GM23338 (cell line): ENCODE results near the gene ISLR2. TPM values are rescaled to one million over a fixed set of nuclear protein-coding genes. Genes with fewer than 3 reads are reported as not detected.

Experiments
- ATAC-seq: fragments of 200-7000 bp; cut with Tn5 transposase; 3 replicates; pipeline ENCODE4 v1.9.1; 2020
- DNase-seq: peaks from one replicate; pipeline ENCODE4 v3.0.0-alpha.2; 2015; ENCODE audit warnings: low spot score
- H2AFZ ChIP-seq: fragments of 200-600 bp; sonication (generic); 2 replicates; pipeline ENCODE4 v1.8.0; 2016; ENCODE audit warnings: antibody characterized with exemption, mild to moderate bottlenecking, moderate library complexity
- H3F3A ChIP-seq: fragments of 200-600 bp; sonication (generic); replicated peaks from 2 replicates; pipeline ENCODE4 v1.8.0; 2017; ENCODE audit warnings: antibody characterized with exemption, mixed run types, low read depth
- H3K27ac ChIP-seq: fragments of 200-600 bp; sonication (generic); 2 replicates; pipeline ENCODE4 v1.6.1; 2016; ENCODE audit warnings: low read depth
- H3K27me3 ChIP-seq: fragments of 200-600 bp; sonication (generic); 2 replicates; pipeline ENCODE4 v1.8.0; 2016; ENCODE audit warnings: mild to moderate bottlenecking, mixed run types, moderate library complexity; ENCODE audit not compliant: insufficient read depth
- H3K36me3 ChIP-seq: fragments of 200-600 bp; sonication (generic); 2 replicates; pipeline ENCODE4 v1.8.0; 2016; ENCODE audit warnings: mild to moderate bottlenecking; ENCODE audit not compliant: insufficient read depth
- H3K4me1 ChIP-seq: fragments of 200-600 bp; sonication (generic); 2 replicates; pipeline ENCODE4 v1.8.0; 2016; ENCODE audit warnings: mild to moderate bottlenecking, moderate library complexity; ENCODE audit not compliant: insufficient read depth
- H3K4me2 ChIP-seq: fragments of 200-600 bp; sonication (generic); 2 replicates; pipeline ENCODE4 v1.7.1; 2017; ENCODE audit warnings: mixed run types
- H3K4me3 ChIP-seq: fragments of 200-600 bp; sonication (generic); 2 replicates; pipeline ENCODE4 v1.6.1; 2016; ENCODE audit warnings: mixed run types
- H3K79me2 ChIP-seq: fragments of 200-600 bp; sonication (generic); replicated peaks from 2 replicates; pipeline ENCODE4 v1.8.0; 2017; ENCODE audit warnings: mild to moderate bottlenecking; ENCODE audit not compliant: insufficient read depth
- H3K9me2 ChIP-seq: fragments of 200-600 bp; sonication (generic); 2 replicates; pipeline ENCODE4 v1.8.0; 2017; ENCODE audit not compliant: insufficient read depth
- H4K20me1 ChIP-seq: fragments of 200-600 bp; sonication (generic); replicated peaks from 2 replicates; pipeline ENCODE4 v1.8.0; 2017; ENCODE audit warnings: mild to moderate bottlenecking; ENCODE audit not compliant: insufficient read depth
- H3K27ac Mint-ChIP-seq: 2 replicates; pipeline ENCODE4 v1.8.0; 2020; ENCODE audit warnings: inconsistent platforms, mild to moderate bottlenecking, moderate library complexity, mixed read lengths
- H3K27me3 Mint-ChIP-seq: 3 replicates; pipeline ENCODE4 v1.8.0; 2022; ENCODE audit warnings: low read depth, mild to moderate bottlenecking, moderate library complexity, mixed read lengths, inconsistent platforms; ENCODE audit not compliant: insufficient read depth, poor library complexity
- H3K36me3 Mint-ChIP-seq: 3 replicates; pipeline ENCODE4 v1.8.0; 2021; ENCODE audit warnings: low read depth, mild to moderate bottlenecking, inconsistent platforms, moderate library complexity, mixed read lengths
- H3K4me1 Mint-ChIP-seq: 3 replicates; pipeline ENCODE4 v1.8.0; 2020; ENCODE audit warnings: mild to moderate bottlenecking, inconsistent platforms, mixed read lengths
- H3K4me3 Mint-ChIP-seq: 3 replicates; pipeline ENCODE4 v1.8.0; 2021; ENCODE audit warnings: moderate library complexity, mild to moderate bottlenecking, inconsistent platforms, mixed read lengths
- H3K9me3 Mint-ChIP-seq: 3 replicates; pipeline ENCODE4 v1.8.0; 2020; ENCODE audit warnings: moderate library complexity, mild to moderate bottlenecking, inconsistent platforms, mixed read lengths
- CREB1 ChIP-seq: fragments of 250-450 bp; sonication (Bioruptor Pico); IDR thresholded peaks from 2 replicates; pipeline ENCODE4 v1.5.0; 2020; ENCODE audit warnings: low read depth, mild to moderate bottlenecking, moderate library complexity
- CTCF ChIP-seq, 2 experiments: fragments of 200-600 bp in 1 of 2; sonication (generic) in 1 of 2; conservative IDR thresholded peaks; 2 replicates each; pipeline versions ENCODE4 v1.5.1 to v1.6.1; 2016 to 2017; ENCODE audit warnings: antibody characterized with exemption in 2 of 2, low read depth in 2 of 2, mild to moderate bottlenecking in 2 of 2, moderate library complexity in 1 of 2
- ETS1 ChIP-seq: IDR thresholded peaks from 2 replicates; pipeline ENCODE4 v1.6.1; 2016; ENCODE audit warnings: antibody characterized with exemption
- JUNB ChIP-seq: IDR thresholded peaks from one replicate; pipeline ENCODE4 v1.6.1; 2016; ENCODE audit warnings: antibody characterized with exemption; ENCODE audit not compliant: unreplicated experiment
- POLR2AphosphoS5 ChIP-seq: IDR thresholded peaks from 2 replicates; pipeline ENCODE4 v1.6.1; 2016; ENCODE audit warnings: antibody characterized with exemption, low read depth
- REST ChIP-seq: IDR thresholded peaks from one replicate; pipeline ENCODE4 v1.6.1; 2018; ENCODE audit warnings: antibody characterized with exemption; ENCODE audit not compliant: unreplicated experiment
- ZNF114 ChIP-seq: fragments of 250-450 bp; sonication (Bioruptor Pico); IDR thresholded peaks from 2 replicates; pipeline ENCODE4 v1.5.0; 2020; ENCODE audit warnings: mild to moderate bottlenecking, moderate library complexity
- ZNF331 ChIP-seq: fragments of 250-450 bp; sonication (Bioruptor Pico); IDR thresholded peaks from 2 replicates; pipeline ENCODE4 v1.5.0; 2020; ENCODE audit warnings: low read depth, mild to moderate bottlenecking, moderate library complexity
- polyA plus RNA-seq: library from polyadenylated mRNA; unstranded; fragments of >200 nt; fragmentation: Nextera tagmentation; extraction: Ambion mirVana; gene quantifications from 2 replicates; pipeline ENCODE4 v1.2.1, GENCODE V29; 2016
- total RNA-seq: library from RNA; depleted of rRNA; stranded (reverse); fragments of >200 nt; shearing (Covaris generic); gene quantifications from 2 replicates; pipeline ENCODE4 v1.2.3, GENCODE V29; 2014

Gene ISLR2
- total and polyA plus RNA-seq, 2 experiments from 2014 or later = 0.13 to 0.21 TPM

GRCh38 chr15:74124759-74125158, 5.6 kb upstream of the ISLR2 start:
- no peak overlapping the region for H3K4me2 ChIP-seq
- Mint-ChIP-seq H3K4me3 (no peak overlapping the region), H3K9me3 (no peaks in the 10 kb centered on the region), H3K27ac (no peak overlapping the region), H3K27me3 (peaks cover 59% of the 10 kb centered on the region), H3K36me3 (no peaks in the 10 kb centered on the region), H3K4me1 (peaks cover 33% of the 10 kb centered on the region)
- no peak for TF ChIP-seq CREB1 (CRISPR knock-in tag)
- no peak for TF ChIP-seq ZNF114 (CRISPR knock-in tag)
- TF ChIP-seq ETS1 = no peak
- TF ChIP-seq ZNF331 (CRISPR knock-in tag) = no peak
- no peak for TF ChIP-seq CTCF (conservative IDR thresholded peaks at IDR 0.05; ENCODE audit: low read depth in 2 of 2)
- TF ChIP-seq POLR2AphosphoS5 = no peak
- no peak for TF ChIP-seq JUNB
- H3K27ac ChIP-seq = no peak overlapping the region
- no peaks in the 10 kb centered on the region for H3K36me3 ChIP-seq
- 0 out of 2 replicates have a peak, but pooled peaks cover 8% of the 10 kb centered on the region for H3F3A ChIP-seq
- DNase-seq = no peak
- H3K79me2 ChIP-seq = no peaks in the 10 kb centered on the region
- H3K4me1 ChIP-seq = peaks cover 34% of the 10 kb centered on the region
- H2AFZ ChIP-seq = no peak overlapping the region
- no peaks in the 10 kb centered on the region for H3K9me2 ChIP-seq
- ATAC-seq = no peak
- H4K20me1 ChIP-seq = no peaks in the 10 kb centered on the region
- H3K4me3 ChIP-seq = no peak overlapping the region
- H3K27me3 ChIP-seq = peaks cover 60% of the 10 kb centered on the region

GRCh38 chr15:74127255-74127953, 3.0 kb upstream of the ISLR2 start:
- DNase-seq = peak; percentile 95
- H3K4me1 ChIP-seq = peaks cover 54% of the 10 kb centered on the region
- no peaks in the 10 kb centered on the region for H4K20me1 ChIP-seq
- Mint-ChIP-seq H3K4me1 (peaks cover 50% of the 10 kb centered on the region), H3K4me3 (peak overlapping the region; percentile 68), H3K36me3 (no peaks in the 10 kb centered on the region), H3K9me3 (no peaks in the 10 kb centered on the region), H3K27ac (no peak overlapping the region), H3K27me3 (peaks cover 73% of the 10 kb centered on the region)
- H2AFZ ChIP-seq = peak overlapping the region; percentile 76
- peaks cover 87% of the 10 kb centered on the region for H3K27me3 ChIP-seq
- no peak for TF ChIP-seq CREB1 (CRISPR knock-in tag)
- peak; percentile 67 to 100 for TF ChIP-seq CTCF (conservative IDR thresholded peaks at IDR 0.05; ENCODE audit: low read depth in 2 of 2)
- peak; percentile 34 for TF ChIP-seq REST
- H3K4me3 ChIP-seq = peak overlapping the region; percentile 75
- ATAC-seq = peak; percentile 75
- peak overlapping the region; percentile 92 for H3K4me2 ChIP-seq
- H3F3A ChIP-seq = peaks cover 19% of the 10 kb centered on the region; the same call in 1 of the 2 replicates
- no peaks in the 10 kb centered on the region for H3K9me2 ChIP-seq
- no peaks in the 10 kb centered on the region for H3K79me2 ChIP-seq
- no peaks in the 10 kb centered on the region for H3K36me3 ChIP-seq
- no peak overlapping the region for H3K27ac ChIP-seq
